Aorta (tissue), 5 donors: ENCODE results near the gene DOK7. TPM values are rescaled to one million over a fixed set of nuclear protein-coding genes. Genes with fewer than 3 reads are reported as not detected.

ENCODE experiments used
- ATAC-seq: fragments of 200-7000 bp; cut with Tn5 transposase; one replicate; pipeline ENCODE4 v1.9.1; 2022; ENCODE audit warnings: moderate library complexity; ENCODE audit not compliant: low FRiP score
- DNase-seq, 2 donors: peaks; one replicate each; pipeline ENCODE4 v3.0.0-alpha.2; 2020
- H3K27ac ChIP-seq, 2 donors: one replicate each; pipeline ENCODE4 v1.5.1; 2013; ENCODE audit warnings: low read length in 2 of 2, mild to moderate bottlenecking in 2 of 2, moderate library complexity in 2 of 2, control low read depth in 1 of 2, inconsistent platforms in 1 of 2, low read depth in 1 of 2
- H3K27me3 ChIP-seq, 2 donors: one replicate each; pipeline ENCODE4 v1.6.1; 2013; ENCODE audit warnings: control low read depth in 1 of 2, low read length in 1 of 2, mild to moderate bottlenecking in 1 of 2, moderate library complexity in 1 of 2; ENCODE audit not compliant: insufficient read depth in 2 of 2, control insufficient read depth in 1 of 2
- H3K36me3 ChIP-seq, 2 donors: one replicate each; pipeline ENCODE4 v1.6.1; 2013; ENCODE audit warnings: control low read depth in 1 of 2, low read length in 1 of 2, mild to moderate bottlenecking in 1 of 2; ENCODE audit not compliant: insufficient read depth in 2 of 2, control insufficient read depth in 1 of 2
- H3K4me1 ChIP-seq, 2 donors: one replicate each; pipeline ENCODE4 v1.6.1; 2013; ENCODE audit warnings: low read length in 2 of 2, control low read depth in 1 of 2, mild to moderate bottlenecking in 1 of 2, moderate library complexity in 1 of 2; ENCODE audit not compliant: insufficient read depth in 2 of 2, control insufficient read depth in 1 of 2
- H3K4me3 ChIP-seq, 2 donors: one replicate each; pipeline ENCODE4 v1.5.1; 2013; ENCODE audit warnings: low read length in 2 of 2, control low read depth in 1 of 2, mild to moderate bottlenecking in 1 of 2
- H3K9me3 ChIP-seq: one replicate; pipeline ENCODE4 v1.6.1; 2013; ENCODE audit warnings: mild to moderate bottlenecking, low read length; ENCODE audit not compliant: control insufficient read depth
- WGBS, 2 donors: extraction: QIAGEN DNeasy Blood & Tissue Kit; methylation state at CpG; one replicate each; pipeline ENCODE4 v1.1.7; 2013; 5-methylcytosine and 5-hydroxymethylcytosine counted together
- intact Hi-C, 2 donors: fragments of 100-400 bp; cut with DNase I; formaldehyde crosslinking; loops; one replicate each; pipeline versions ENCODE4 v1.14.2 to v1.15.0; 2022
- polyA plus RNA-seq, 2 donors: library from polyadenylated mRNA; stranded (reverse); fragments of 200-250 nt; gene quantifications; one replicate each; pipeline ENCODE4 v1.2.3, GENCODE V29; 2013
- total RNA-seq, 2 donors: library from RNA; stranded (reverse); fragmentation: NEBNext Ultra II Directional; extraction: Animal tissue kit (Norgen Biotek cat#: 25700); gene quantifications; one replicate each; pipeline ENCODE4 v1.2.1, GENCODE V29; 2021
- donor health status: healthy with polysubstance abuse.
- donor health status: Bipolar disorder and iron deficiency.
- donor health status: DM: no; HTN: no; CAD: no.
- donor health status: DM: no; HTN: no; CAD: no.
- donor health status: DM: yes; HTN: yes; CAD: no.

DOK7 gene
- total and polyA plus RNA-seq, 4 donors, result 3.3 to 9.1 (median 4.7) TPM

GRCh38 chr4:3525532-3526430 is 62.7 kb downstream of the DOK7 start:
- Histone ChIP-seq H3K36me3 (peaks cover 0 to 11% of the 10 kb centered on the region in 2 donors), H3K9me3 (no peaks in the 10 kb centered on the region), H3K4me3 (no peak overlapping the region), H3K27ac (no peak overlapping the region), H3K27me3 (no peaks in the 10 kb centered on the region), H3K4me1 (no peaks in the 10 kb centered on the region)
- 85 to 87% methylated on average over 33 of the region's 33 CpGs for WGBS, 2 donors
- intact Hi-C loops, result no loop called here
- DNase-seq (peak; percentile 32 to 59), ATAC-seq (no peak)

GRCh38 chr4:3526456-3526855 is 63.4 kb downstream of the DOK7 start:
- no peak overlapping the region for H3K27ac ChIP-seq
- no peaks in the 10 kb centered on the region for H3K9me3 ChIP-seq
- no peaks in the 10 kb centered on the region for H3K27me3 ChIP-seq
- no peak for ATAC-seq
- no peak overlapping the region for H3K4me3 ChIP-seq
- peaks cover 0 to 11% of the 10 kb centered on the region in 2 donors for H3K36me3 ChIP-seq
- peak; percentile 35 to 75 for DNase-seq
- WGBS, 2 donors, result 93 to 94% methylated on average over 19 of the region's 19 CpGs
- intact Hi-C loops, result no loop called here
- H3K4me1 ChIP-seq, result no peaks in the 10 kb centered on the region

GRCh38 chr4:3527101-3527913 is 64.2 kb downstream of the DOK7 start:
- Histone ChIP-seq H3K27ac (no peak overlapping the region), H3K4me3 (no peak overlapping the region), H3K4me1 (no peaks in the 10 kb centered on the region), H3K27me3 (no peaks in the 10 kb centered on the region), H3K9me3 (no peaks in the 10 kb centered on the region), H3K36me3 (peaks cover 0 to 11% of the 10 kb centered on the region in 2 donors)
- peak; percentile 26 to 57 for DNase-seq
- intact Hi-C loops, result no loop called here
- WGBS, 2 donors, result 90 to 92% methylated on average over 14 of the region's 14 CpGs
- ATAC-seq, result no peak

GRCh38 chr4:3527914-3528876 is 65.1 kb downstream of the DOK7 start:
- Histone ChIP-seq H3K4me1 (no peaks in the 10 kb centered on the region), H3K27ac (no peak overlapping the region), H3K27me3 (no peaks in the 10 kb centered on the region), H3K36me3 (peaks cover 0 to 10% of the 10 kb centered on the region in 2 donors), H3K4me3 (no peak overlapping the region), H3K9me3 (no peaks in the 10 kb centered on the region)
- DNase-seq, result peak; percentile 41 to 77
- intact Hi-C loops, result no loop called here
- WGBS, 2 donors, result 87 to 93% methylated on average over 27 of the region's 27 CpGs
- ATAC-seq, result no peak

GRCh38 chr4:3529363-3529762 is 66.3 kb downstream of the DOK7 start:
- Histone ChIP-seq H3K9me3 (no peaks in the 10 kb centered on the region), H3K36me3 (peaks cover 0 to 4% of the 10 kb centered on the region in 2 donors), H3K4me3 (no peak overlapping the region), H3K4me1 (no peaks in the 10 kb centered on the region), H3K27ac (no peak overlapping the region), H3K27me3 (no peaks in the 10 kb centered on the region)
- intact Hi-C loops, result no loop called here
- no peak for ATAC-seq
- DNase-seq, result peak; percentile 73 to 79
- 85 to 87% methylated on average over 12 of the region's 12 CpGs for WGBS, 2 donors

GRCh38 chr4:3530051-3530450 is 66.9 kb downstream of the DOK7 start:
- H3K27me3 ChIP-seq, result no peaks in the 10 kb centered on the region
- WGBS, 2 donors, result 88 to 89% methylated on average over 16 of the region's 16 CpGs
- no peak overlapping the region for H3K4me3 ChIP-seq
- H3K9me3 ChIP-seq, result no peaks in the 10 kb centered on the region
- peak in 1 of 2 donors; percentile 55 for DNase-seq
- H3K27ac ChIP-seq, result no peak overlapping the region
- no peaks in the 10 kb centered on the region for H3K36me3 ChIP-seq
- ATAC-seq, result no peak
- no peaks in the 10 kb centered on the region for H3K4me1 ChIP-seq
- intact Hi-C loops, result loop anchor here in 1 of 2 donors (5.0 kb wide), 1 partner anchor 43 kb away; no protein-coding TSS in a partner anchor

- intact Hi-C loops, result loop anchor here in 1 of 2 donors (5.0 kb wide), 1 partner anchor 43 kb away; no protein-coding TSS in a partner anchor
- DNase-seq, result peak; percentile 46 to 73
- Histone ChIP-seq H3K27me3 (no peaks in the 10 kb centered on the region), H3K4me3 (no peak overlapping the region), H3K4me1 (no peaks in the 10 kb centered on the region), H3K27ac (no peak overlapping the region), H3K36me3 (no peaks in the 10 kb centered on the region), H3K9me3 (no peaks in the 10 kb centered on the region)
- 75 to 76% methylated on average over 18 of the region's 18 CpGs for WGBS, 2 donors
- ATAC-seq, result no peak
These were observed 67.7 kb downstream of the DOK7 start for GRCh38 chr4:3530663-3531254.
